Thymus (tissue), 11 donors: Measurements from ENCODE around the gene AKR1C3. TPM values are rescaled to one million over a fixed set of nuclear protein-coding genes. Genes with fewer than 3 reads are reported as not detected.
"Not testable (repeated sequence)": the region's sequence is repeated elsewhere in the genome, so short reads cannot be mapped to it uniquely, and the experiment has no call there.

ENCODE experiments used
- DNase-seq, 9 donors: peaks; one replicate each; pipeline ENCODE4 v3.0.0-alpha.2; 2013; ENCODE audit warnings: low spot score in 9 of 9, low read depth in 6 of 9, missing footprints in 1 of 9
- H3K27ac ChIP-seq, 2 donors: one replicate each; pipeline ENCODE4 v1.5.1; 2013; ENCODE audit warnings: control low read depth in 1 of 2, low read depth in 1 of 2, low read length in 1 of 2, mild to moderate bottlenecking in 1 of 2, moderate library complexity in 1 of 2
- H3K27me3 ChIP-seq, 2 donors: one replicate each; pipeline ENCODE4 v1.5.1; 2013; ENCODE audit warnings: low read length in 1 of 2; ENCODE audit not compliant: control insufficient read depth in 2 of 2, insufficient read depth in 1 of 2
- H3K36me3 ChIP-seq, 2 donors: one replicate each; pipeline ENCODE4 v1.5.1; 2013; ENCODE audit warnings: low read length in 1 of 2, mild to moderate bottlenecking in 1 of 2, moderate library complexity in 1 of 2; ENCODE audit not compliant: control insufficient read depth in 2 of 2, insufficient read depth in 2 of 2
- H3K4me1 ChIP-seq, 2 donors: one replicate each; pipeline ENCODE4 v1.5.1; 2013; ENCODE audit warnings: low read length in 2 of 2; ENCODE audit not compliant: control insufficient read depth in 2 of 2, insufficient read depth in 2 of 2
- H3K4me3 ChIP-seq, 2 donors: one replicate each; pipeline ENCODE4 v1.5.1; 2013; ENCODE audit warnings: low read length in 2 of 2, control low read depth in 1 of 2, mild to moderate bottlenecking in 1 of 2
- H3K9me3 ChIP-seq, 2 donors: one replicate each; pipeline ENCODE4 v1.5.1; 2013; ENCODE audit warnings: low read length in 1 of 2, mild to moderate bottlenecking in 1 of 2; ENCODE audit not compliant: control insufficient read depth in 2 of 2, insufficient read depth in 1 of 2
- WGBS: extraction: QIAGEN DNeasy Blood & Tissue Kit; methylation state at CpG from one replicate; pipeline ENCODE4 v1.1.7; 2013; 5-methylcytosine and 5-hydroxymethylcytosine counted together
- polyA plus RNA-seq: library from polyadenylated mRNA; stranded (reverse); fragments of 200-250 nt; gene quantifications from one replicate; pipeline ENCODE4 v1.2.3, GENCODE V29; 2013
- total RNA-seq: library from RNA; stranded (reverse); fragments of 120-200 nt; gene quantifications from one replicate; pipeline ENCODE4 v1.2.4, GENCODE V29; 2013
- donor health status: healthy.

The AKR1C3 gene
- total and polyA plus RNA-seq, 2 donors = 1.7 to 26.3 TPM

DNA sequence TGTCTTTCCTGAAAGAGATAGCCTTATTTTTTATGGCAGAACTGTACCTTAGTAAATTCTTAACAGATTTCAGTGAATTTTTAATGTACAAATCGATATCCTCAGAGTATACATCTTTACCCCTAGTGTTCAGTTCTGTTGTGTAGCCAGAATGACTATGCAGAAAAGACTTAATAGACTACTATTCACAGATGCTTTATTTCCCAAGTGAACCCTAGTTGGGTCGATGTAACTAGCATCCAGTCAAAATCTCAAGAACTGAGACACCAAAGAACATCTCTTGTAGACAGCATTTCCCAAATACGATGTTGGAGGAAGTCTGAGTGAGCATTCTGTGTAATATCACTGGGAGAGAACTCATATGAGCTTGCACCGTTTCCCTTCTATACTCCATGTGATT lies 1.5 kb downstream of the AKR1C3 start:
- Histone ChIP-seq H3K4me1 (peaks cover 0 to 4% of the 10 kb centered on the region in 2 donors), H3K4me3 (peak overlapping the region in 1 of 2 donors; percentile 10)
- DNase-seq = no peak

DNA sequence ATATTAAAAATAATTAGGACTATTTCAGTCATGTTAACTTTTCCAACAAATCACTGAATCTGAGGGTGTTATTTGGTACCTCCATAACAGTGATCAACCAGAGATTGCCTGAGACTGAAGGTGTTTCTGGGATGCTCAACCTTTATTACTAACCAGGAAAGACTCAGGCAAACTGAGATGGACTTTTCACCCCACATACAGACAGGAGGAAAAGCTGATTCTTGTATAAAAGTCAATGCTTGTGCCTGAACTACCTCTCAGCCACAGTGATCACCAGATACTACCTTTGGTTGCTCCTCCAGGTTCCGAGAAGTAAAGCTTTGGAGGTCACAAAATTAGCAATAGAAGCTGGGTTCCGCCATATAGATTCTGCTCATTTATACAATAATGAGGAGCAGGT lies 1.9 kb downstream of the AKR1C3 start:
- no peak overlapping the region for H3K27ac ChIP-seq
- no peak overlapping the region for H3K4me3 ChIP-seq

More for the DNA sequence above, 1.5 kb downstream of the AKR1C3 start:
- Histone ChIP-seq H3K9me3 (no peaks in the 10 kb centered on the region), H3K27ac (no peak overlapping the region), H3K36me3 (peaks cover 0 to 9% of the 10 kb centered on the region in 2 donors), H3K27me3 (no peaks in the 10 kb centered on the region)
- 30% methylated on average over 4 of the region's 4 CpGs for WGBS

DNA sequence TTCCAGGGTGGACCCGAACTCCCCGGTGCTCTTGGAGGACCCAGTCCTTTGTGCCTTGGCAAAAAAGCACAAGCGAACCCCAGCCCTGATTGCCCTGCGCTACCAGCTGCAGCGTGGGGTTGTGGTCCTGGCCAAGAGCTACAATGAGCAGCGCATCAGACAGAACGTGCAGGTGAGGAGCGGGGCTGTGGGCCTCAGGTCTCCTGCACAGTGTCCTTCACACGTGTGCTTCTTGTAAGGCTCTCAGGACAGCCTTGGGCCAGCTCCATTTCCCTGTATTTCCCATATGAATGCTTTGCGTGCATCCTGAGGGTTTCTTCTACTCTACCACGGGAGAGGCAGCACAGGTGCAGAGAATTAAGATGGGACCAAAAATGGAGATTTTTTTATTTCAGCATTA lies 8.3 kb downstream of the AKR1C3 start:
- H3K4me3 ChIP-seq, H3K4me1 ChIP-seq, H3K27ac ChIP-seq, H3K9me3 ChIP-seq, DNase-seq, H3K27me3 ChIP-seq: not testable (repeated sequence)
- WGBS = 99% methylated on average over 3 of the region's 11 CpGs
- H3K36me3 ChIP-seq = peaks cover 0 to 13% of the 10 kb centered on the region in 2 donors

More for the DNA sequence above, 1.9 kb downstream of the AKR1C3 start:
- WGBS = 73% methylated on average over 2 of the region's 2 CpGs
- Histone ChIP-seq H3K36me3 (peaks cover 0 to 9% of the 10 kb centered on the region in 2 donors), H3K9me3 (no peaks in the 10 kb centered on the region), H3K4me1 (peaks cover 0 to 4% of the 10 kb centered on the region in 2 donors), H3K27me3 (no peaks in the 10 kb centered on the region)
- DNase-seq = no peak

DNA sequence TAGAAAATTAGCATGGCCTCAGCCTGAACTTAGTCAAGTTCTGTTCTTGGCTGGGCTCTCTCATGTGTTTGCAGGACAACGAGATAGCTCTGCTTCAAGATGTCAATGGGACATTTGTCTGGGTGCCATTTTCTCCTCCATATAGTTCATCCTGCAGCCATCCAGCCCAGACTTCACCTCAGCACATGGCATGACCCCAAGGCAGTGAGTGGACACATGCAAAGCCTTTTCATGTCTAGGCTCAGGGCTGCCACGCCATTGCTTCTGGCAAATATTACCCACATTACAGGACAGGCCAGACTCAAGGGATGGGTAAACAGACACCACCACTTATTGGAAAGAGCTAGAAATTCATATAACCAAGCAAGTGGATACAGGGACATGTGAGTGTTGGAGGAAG lies 9.3 kb downstream of the AKR1C3 start:
- WGBS = 100% methylated on average over 2 of the region's 2 CpGs
- peaks cover 0 to 17% of the 10 kb centered on the region in 2 donors for H3K36me3 ChIP-seq

DNA sequence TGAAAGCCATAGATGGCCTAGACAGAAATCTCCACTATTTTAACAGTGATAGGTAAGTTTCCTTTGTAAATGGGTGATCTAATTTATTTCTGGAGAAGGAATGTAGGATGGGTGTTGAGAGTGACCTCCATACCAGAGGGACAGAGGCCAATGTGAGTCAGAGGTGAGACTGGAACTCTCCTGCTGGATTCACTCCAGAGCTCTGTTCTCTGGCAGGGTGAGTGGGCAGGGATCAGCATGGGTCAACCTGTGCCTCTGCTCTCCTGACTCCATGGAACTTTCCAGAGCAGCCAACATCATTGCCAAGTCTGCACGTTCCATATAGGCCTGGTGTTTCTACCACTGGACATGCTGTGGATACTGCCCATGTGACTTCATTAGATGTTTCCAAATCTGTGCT lies 11.4 kb downstream of the AKR1C3 start:
- Histone ChIP-seq H3K4me3 (no peak overlapping the region), H3K27me3 (no peaks in the 10 kb centered on the region), H3K4me1 (no peaks in the 10 kb centered on the region), H3K36me3 (peaks cover 0 to 8% of the 10 kb centered on the region in 2 donors), H3K9me3 (no peaks in the 10 kb centered on the region), H3K27ac (no peak overlapping the region)
- no peak for DNase-seq
- WGBS = 96% methylated on average over 1 of the region's 1 CpG

More for the DNA sequence above, 9.3 kb downstream of the AKR1C3 start:
- no peak overlapping the region for H3K27ac ChIP-seq
- H3K9me3 ChIP-seq = no peaks in the 10 kb centered on the region
- H3K4me3 ChIP-seq = no peak overlapping the region
- H3K27me3 ChIP-seq = no peaks in the 10 kb centered on the region
- H3K4me1 ChIP-seq = no peaks in the 10 kb centered on the region
- no peak for DNase-seq

DNA sequence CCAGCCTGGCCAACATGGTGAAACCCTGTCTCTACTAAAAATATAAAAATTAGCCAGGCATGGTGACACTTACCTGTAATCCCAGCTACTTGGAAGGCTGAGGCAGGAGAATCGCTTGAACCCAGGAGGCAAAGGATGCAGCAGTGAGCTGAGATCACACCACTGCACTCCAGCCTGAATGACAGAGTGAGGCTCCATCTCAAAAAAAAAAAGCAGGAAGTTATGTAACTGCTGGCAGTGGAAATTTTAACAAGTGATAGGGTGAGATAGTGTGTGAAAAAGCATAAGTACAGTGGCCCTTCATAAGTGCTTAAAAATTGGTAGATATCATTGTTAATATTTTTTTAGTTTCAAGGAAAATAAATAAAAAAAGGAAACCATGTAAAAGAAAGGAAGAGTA lies 12.3 kb downstream of the AKR1C3 start:
- DNase-seq = no peak
- H3K27me3 ChIP-seq = no peaks in the 10 kb centered on the region
- H3K36me3 ChIP-seq = peaks cover 0 to 8% of the 10 kb centered on the region in 2 donors
- H3K9me3 ChIP-seq = no peaks in the 10 kb centered on the region
- no peak overlapping the region for H3K27ac ChIP-seq
- H3K4me3 ChIP-seq = no peak overlapping the region
- 72% methylated on average over 1 of the region's 1 CpG for WGBS
- no peaks in the 10 kb centered on the region for H3K4me1 ChIP-seq

DNA sequence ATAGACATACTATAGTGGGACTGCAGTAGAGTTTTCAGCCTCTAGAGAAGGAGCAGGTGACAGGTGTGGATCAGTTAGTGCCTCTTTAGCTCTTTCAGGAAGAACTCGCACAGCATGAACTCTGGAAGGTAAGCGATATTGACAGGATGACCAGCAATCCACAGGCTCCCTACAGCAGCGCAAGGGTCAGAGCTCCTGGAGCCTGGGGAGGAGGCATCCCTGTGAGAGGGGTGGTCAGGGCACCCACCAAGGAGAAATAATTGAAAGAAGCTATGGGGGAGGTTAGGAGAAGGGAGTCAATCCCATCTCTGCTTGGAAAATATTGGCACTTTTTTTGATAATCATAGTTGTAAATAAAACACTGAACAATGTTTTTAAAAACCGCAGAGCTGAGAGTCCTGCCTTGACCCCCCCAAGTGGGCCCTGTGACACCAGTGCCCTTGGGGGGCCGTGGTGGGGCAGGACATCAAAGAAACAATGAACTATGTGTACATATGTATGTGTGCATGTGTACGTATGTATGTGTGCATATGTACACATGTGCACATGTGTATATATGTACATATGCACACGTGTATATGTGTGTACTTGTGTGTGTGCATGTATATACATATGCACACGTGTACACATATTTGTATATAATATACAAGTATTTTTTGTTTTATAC lies 13.8 kb downstream of the AKR1C3 start:
- H3K36me3 ChIP-seq = peaks cover 0 to 8% of the 10 kb centered on the region in 2 donors
- H3K9me3 ChIP-seq = no peaks in the 10 kb centered on the region
- H3K4me1 ChIP-seq = no peaks in the 10 kb centered on the region
- 92% methylated on average over 8 of the region's 8 CpGs for WGBS
- no peak for DNase-seq
- no peak overlapping the region for H3K4me3 ChIP-seq
- H3K27ac ChIP-seq = no peak overlapping the region
- no peaks in the 10 kb centered on the region for H3K27me3 ChIP-seq

DNA sequence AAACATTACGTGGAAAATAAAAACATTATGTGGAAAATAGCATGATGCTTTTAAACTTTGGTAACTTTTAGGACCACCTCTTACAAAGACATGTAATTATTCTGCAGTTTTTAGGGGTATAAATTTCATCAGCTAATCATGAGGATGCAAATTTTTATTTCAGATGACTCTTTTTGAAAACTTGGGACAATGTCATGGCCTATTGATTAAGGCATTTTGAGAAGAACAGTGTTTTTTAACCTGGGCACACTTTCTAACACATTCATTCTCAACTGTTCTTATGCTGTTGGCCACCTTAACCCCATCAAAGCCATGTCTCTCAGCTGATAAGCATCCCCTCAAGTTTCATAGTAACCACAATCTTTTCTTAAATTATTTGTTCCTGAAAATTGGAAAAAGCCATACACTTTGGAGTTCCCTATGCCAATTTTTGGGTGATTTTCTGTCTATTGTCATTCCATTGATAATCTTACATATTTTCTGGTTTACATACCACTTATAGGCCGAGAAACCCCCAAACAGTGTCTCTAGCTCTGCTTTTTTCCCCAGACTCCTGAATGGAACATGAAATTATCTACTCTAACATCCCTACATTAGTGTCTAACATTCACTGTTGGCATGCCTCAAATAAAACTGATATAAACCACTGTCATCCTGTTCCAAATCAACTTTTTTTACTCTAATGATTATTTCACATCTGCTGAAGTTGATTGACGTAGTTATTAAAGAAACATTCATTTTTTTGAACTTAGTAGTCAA lies 14.6 kb downstream of the AKR1C3 start:
- Histone ChIP-seq H3K36me3 (peaks cover 0 to 4% of the 10 kb centered on the region in 2 donors), H3K27me3 (no peaks in the 10 kb centered on the region), H3K4me3 (no peak overlapping the region), H3K9me3 (no peaks in the 10 kb centered on the region), H3K4me1 (no peaks in the 10 kb centered on the region), H3K27ac (no peak overlapping the region)
- no peak for DNase-seq
- WGBS = 66% methylated on average over 3 of the region's 3 CpGs

DNA sequence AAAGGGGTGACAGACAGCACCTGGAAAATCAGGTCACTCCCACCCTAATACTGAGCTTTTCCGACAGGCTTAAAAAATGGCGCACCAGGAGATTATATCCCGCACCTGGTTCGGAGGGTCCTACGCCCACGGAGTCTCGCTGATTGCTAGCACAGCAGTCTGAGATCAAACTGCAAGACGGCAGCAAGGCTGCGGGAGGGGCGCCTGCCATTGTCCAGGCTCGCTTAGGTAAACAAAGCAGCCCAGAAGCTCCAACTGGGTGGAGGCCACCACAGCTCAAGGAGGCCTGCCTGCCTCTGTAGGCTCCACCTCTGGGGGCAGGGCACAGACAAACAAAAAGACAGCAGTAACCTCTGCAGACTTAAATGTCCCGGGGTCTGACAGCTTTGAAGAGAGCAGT lies 15.6 kb downstream of the AKR1C3 start:
- H3K4me1 ChIP-seq, H3K9me3 ChIP-seq, H3K4me3 ChIP-seq, DNase-seq, H3K27ac ChIP-seq, H3K36me3 ChIP-seq, H3K27me3 ChIP-seq: not testable (repeated sequence)
- 94% methylated on average over 12 of the region's 12 CpGs for WGBS
